Stimulated activated CD4-positive, alpha-beta T cell treated with anti-CD3 and anti-CD28 coated beads, Interleukin-1b, Interleukin-23, amount 100 ng/mL, for 24 hours (primary cell): Measurements from ENCODE around the gene ELOF1.
"Not testable (repeated sequence)": the region's sequence is repeated elsewhere in the genome, so short reads cannot be mapped to it uniquely, and the experiment has no call there.

ENCODE experiments used
- DNase-seq, 4 experiments: peaks; one replicate each; pipeline ENCODE4 v3.0.0-alpha.2; 2020; ENCODE audit warnings: low read depth in 4 of 4, low spot score in 1 of 4

The ELOF1 gene

DNA sequence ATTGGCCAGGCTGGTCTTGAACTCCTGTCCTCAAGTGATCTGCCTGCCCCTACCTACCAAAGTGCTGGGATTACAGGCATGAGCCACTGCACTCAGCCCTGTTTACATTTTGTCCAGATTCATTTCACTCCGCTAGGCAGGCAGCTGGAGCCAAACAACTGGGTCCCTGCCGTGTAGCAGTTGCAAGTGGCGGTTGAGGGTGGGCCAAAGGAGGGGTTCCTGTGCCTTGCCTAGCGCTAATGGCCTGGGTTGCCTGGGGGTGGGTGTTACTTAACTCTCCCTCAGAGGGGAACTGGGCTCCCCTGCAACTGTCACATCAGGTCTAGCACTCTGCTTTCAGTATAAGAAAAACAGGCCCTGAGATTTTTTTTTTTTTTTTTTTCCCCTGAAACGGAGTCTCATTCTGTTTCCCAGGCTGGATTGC lies 11.0 kb upstream of the ELOF1 start:
- DNase-seq = no peak

DNA sequence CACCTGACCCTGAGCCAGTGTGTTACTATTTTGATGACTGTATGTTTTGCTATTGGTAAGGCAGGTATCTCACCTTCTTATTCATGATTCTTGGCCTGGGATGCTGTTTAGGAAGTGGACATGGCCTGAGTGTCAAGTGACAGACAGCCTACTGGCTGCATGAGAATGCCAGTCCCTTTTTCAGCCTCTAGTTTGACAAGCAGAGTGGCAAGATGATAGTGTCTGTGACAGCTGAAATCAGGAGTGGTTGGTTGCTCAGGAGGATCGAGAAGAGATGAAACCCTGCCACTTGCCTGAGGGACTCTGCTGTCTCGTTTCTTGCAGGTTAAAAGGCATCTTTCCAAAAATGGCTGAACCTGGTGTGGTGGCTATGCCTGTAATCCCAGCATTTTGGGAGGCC lies 7.1 kb upstream of the ELOF1 start:
- DNase-seq = no peak

DNA sequence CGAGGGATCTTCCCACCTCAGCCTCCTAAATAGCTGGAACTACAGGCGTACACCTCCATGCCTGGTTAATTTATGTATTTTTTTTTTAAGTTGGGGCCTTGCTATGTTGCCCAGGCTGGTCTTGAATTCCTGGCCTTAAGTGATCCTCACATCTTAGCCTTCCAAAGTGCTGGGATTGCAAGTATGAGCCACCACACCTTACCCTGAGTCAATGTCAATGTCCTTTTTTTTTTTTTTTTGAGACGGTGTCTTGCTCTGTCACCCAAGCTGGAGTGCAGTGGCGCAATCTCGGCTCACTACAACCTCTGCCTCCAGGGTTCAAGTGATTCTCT lies 6.6 kb upstream of the ELOF1 start:
- DNase-seq = not testable (repeated sequence)

DNA sequence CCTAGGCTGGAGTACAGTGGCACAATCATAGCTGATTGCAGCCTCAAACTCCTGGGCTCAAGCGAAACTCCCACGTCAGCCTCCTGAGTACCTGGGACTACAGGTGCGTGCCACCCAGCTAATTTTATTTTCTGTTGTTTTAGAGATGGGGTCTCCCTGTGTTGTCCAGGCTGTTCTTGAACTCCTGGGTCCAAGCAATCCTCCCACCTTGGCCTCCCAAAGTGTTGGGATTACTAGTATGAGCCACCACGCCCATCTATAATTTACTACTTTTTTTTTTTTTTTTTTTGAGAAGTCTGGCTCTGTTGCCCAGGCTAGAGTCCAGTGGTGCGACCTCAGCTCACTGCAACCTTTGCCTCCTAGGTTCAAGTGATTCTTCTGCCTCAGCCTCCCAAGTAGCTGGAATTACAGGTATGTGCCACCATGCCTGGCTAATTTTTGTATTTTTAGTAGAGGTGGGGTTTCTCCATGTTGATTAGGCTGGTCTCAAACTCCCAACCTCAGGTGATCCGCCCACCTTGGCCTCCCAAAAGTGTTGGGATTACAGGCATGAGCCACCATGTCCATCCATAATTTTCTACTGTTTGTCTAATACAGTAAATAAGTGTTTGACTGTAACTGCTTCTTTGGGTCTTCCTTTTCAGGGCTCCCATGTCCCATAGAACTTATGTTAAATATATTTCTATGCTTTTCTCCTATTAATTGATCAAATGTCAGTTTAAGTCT lies 5.2 kb upstream of the ELOF1 start:
- not testable (repeated sequence) for DNase-seq

DNA sequence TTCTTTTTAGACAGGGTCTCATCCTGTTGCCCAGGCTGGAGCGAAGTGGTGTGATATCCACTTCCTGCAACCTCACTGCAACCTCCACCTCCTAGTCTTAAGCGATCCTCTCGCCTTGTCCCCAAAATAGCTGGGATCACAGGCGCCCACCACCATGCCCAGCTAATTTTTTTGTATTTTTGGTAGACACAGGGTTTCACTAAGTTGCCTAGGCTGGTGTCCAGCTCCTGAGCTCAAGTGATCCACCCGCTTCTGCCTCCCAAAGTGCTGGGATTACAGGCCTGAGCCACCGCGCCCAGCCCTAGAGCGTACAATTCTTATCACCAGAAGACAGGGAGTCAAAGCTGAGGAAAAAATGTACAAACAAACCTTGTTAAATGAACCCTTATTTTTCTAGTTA lies 4.5 kb upstream of the ELOF1 start:
- no peak for DNase-seq

DNA sequence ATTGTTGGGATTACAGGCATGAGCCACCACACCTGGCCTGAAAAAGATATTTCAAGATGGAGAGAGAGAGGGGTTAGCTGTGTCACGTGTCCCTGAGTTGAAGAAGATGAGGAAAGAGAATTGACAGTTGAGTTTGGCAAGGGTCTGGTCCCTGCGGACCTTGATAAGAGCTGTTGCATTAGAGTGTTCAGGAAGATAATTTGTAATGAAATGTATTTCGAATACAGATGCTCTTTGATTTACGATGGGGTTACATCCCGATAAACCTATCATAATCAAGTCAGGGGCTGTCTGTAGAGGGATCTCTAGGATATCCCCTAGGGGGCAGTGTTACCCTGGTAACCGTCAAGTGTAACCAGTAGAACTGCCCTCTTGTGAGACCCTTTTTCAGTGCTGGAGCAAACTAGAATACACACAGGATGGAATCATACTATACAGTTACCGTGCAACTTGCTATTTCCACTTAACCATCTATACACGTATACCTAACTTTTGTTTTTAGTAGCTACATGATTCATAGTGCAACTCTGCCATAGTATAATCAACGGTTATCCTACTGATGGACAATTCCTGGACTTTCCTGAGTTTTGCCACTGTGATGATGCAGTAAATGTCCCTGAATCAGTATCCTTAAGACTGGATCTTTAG lies 1.5 kb upstream of the ELOF1 start:
- peak in 1 of 4 experiments; percentile 43 for DNase-seq

DNA sequence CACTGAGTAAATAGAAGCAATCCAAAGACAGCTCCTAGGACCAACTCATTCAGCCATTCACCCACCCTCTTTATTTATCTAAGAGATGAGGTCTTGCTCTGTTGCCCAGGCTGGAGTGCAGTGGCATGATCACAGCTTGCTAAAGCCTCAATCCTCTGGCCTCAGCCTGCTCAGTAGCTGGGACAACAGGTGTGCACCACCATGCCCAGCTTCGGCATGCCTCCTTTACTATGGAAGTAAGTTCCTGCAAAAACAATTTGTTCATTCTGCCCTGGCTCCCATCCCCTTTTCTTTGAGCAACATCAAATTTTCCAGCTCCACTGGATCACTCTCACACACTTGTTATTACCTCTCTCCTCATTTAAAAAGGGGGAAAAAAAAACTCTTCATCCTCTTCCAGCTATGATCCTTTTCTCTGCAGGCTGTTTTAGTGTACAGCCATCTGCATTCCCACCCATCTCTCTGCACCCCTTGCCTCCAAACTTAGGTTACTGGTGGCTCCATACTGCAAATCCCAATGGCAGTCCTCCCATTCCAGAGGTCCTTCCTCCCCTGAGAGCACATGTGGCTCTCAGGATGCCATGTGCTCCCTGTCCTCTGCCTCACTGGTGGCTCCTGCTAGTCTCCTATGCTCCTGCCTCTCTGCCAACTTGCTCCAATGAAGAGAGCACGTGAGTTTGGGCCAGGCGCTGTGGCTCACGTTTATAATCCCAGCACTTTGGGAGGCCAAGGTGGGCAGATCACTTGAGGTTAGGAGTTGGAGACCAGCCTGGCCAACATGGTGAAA lies 2.2 kb downstream of the ELOF1 start:
- DNase-seq = no peak

DNA sequence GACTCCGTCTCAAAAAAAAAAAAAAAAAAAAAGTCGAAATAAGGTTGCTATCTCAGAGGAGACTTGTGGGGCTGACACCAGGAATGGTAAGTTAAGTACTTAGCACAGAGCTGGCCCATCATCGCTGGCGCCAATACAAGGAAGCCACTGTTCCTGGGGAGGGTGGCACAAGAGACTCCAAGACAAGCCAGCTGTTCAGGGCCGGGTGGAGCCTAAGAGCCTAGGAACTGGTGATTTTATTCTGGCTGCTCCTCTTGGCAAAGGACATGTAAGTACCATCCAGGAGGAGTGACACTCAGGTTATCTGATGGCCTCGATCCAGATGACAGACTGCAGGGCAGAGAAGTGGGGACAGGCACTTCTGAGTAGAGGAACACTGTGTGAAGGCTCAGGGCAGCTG lies 3.8 kb downstream of the ELOF1 start:
- DNase-seq = no peak

DNA sequence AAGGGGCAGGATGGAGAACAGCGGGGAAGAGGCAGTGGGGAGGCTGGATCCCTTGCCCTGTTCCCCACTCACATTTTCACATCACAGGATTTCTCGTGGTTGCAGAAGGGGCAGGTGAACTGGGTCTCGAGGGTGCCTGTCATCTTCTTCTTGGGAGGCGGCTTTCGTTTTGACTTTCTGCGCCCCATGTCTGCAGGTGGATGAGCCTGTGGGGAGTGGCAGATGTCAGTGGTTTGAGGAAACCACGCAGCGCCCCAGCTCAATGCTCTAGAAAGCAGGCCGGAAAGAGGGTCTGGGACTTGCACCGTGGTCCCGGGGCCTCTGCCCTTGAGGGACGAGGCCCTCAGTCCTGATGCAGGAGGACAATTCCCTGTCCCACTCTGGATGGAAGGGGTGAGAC lies 4.9 kb downstream of the ELOF1 start:
- DNase-seq = no peak

DNA sequence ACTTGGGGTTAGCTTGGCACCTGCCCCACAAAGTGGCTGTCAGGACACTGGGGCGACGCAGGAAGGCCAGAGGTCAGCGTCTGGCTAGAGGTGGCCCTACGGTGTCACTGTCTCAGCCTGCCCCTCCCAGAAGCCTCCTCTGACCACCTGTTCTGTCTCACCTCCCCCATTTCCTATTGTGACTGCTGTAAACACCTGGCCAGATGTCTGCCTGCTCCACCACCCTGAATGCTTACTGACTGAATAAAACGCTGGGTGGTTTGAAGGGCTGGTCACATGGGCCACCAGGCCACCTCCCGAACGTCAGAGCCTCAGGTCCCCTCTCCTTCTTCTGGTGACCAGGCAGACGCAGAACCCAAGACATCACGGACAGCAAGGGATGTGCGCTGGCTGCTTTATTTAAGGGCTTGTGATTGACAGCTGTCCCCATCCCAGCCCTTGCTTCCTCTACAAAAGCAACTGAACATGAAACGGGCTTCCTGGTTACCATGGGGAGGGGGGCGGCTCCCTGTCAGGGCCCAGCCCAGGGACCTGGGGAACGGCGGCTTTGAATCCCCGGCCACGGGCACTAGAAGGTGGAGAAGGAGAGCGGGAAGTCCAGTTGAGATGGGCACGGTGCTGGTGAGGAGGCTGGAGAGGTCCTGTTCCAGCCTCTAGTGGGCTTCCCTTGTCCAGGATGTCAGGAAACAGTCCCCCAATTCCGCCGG lies 6.2 kb downstream of the ELOF1 start:
- no peak for DNase-seq

DNA sequence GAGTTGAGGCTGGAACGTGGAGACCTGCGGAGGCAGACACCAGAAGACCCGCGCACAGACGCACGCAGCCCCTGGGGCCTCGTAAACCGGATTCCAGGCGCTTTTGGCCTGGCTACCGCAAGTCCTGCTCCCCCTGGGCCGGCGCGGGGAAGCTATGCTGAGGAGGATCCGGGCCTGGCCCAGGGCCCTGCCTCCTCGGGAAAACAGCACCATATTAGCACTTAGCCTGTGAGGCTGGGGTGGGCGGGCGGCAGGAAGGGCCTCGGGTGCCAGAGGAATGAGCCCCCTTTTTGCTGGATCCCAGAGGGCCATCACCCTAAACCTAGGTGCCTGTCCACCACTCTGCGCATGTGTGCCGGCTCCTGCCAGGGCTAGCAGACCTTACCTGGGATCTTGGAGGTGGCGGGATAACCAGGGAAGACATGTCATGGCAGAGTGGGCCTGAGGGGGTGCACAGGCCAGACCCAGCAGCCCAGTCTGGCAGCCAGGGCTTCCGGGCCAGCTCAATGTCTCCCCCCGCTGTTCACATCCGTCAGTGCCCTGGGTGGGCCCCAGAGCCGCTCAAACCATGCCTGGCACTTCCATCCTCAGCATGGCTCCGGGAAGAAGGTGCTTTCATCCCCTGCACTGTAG lies 7.3 kb downstream of the ELOF1 start:
- no peak for DNase-seq

DNA sequence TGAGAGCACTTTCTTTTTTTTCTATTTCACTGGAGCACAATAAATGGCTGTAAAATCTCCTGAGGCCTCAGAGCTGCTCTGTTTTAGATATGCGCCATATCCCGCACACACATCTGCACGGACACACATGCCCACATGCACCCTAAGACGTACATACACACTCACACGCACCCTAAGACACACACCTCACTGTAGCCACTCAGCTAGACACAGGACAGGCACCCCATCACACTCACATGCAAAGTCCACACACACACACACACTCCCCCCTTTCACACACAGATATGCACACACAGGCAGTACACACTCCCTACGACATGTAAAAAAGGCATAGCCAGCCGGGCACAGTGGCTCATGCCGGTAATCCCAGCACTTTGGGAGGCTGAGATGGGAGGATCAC lies 8.8 kb downstream of the ELOF1 start:
- no peak for DNase-seq

DNA sequence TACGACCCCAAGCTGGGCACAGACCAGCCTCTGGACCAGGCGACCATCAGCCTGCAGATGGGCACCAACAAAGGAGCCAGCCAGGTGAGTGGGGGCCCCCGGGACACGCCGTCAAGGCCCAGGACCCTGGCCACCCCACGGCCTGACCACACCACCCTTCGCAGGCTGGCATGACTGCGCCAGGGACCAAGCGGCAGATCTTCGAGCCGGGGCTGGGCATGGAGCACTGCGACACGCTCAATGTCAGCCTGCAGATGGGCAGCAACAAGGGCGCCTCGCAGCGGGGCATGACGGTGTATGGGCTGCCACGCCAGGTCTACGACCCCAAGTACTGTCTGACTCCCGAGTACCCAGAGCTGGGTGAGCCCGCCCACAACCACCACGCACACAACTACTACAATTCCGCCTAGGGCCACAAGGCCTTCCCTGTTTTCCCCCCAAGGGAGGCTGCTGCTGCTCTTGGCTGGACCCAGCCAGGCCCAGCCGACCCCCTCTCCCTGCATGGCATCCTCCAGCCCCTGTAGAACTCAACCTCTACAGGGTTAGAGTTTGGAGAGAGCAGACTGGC lies 9.6 kb downstream of the ELOF1 start:
- DNase-seq = no peak

DNA sequence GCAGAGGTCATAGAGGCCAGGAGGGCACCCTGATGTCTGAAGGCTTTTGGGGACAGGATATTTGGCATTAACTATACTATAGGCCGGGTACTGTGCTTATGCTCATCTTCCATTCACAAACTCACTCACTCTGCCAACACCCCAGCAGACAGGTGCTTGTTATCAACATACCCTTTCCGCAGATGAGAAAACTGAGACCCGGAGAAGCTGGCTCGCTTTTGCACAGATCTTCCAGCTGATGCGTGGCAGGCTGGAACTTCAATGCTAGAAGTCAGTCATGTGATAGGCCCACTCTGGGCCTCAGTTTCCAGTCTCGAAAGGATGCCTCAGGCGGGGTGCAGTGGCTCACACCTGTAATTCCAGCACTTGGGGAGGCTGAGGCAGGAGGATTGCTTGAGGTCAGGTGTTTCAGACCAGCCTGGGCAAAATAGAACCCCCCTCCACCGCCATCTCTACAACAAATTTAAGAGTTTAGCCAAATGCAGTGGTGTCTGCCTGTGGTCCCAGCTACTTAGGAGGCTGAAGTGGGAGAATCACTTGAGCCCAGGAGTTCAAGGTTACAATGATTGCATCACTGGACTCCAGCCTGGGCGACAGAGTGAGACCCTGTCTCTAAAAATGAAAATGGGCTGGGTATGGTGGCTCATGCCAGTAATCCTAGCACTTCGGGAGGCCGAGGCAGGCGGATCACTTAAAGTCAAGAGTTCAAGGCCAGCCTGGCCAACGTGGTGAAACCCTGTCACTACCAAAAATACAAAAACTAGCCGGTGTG lies 10.9 kb downstream of the ELOF1 start:
- DNase-seq = no peak

DNA sequence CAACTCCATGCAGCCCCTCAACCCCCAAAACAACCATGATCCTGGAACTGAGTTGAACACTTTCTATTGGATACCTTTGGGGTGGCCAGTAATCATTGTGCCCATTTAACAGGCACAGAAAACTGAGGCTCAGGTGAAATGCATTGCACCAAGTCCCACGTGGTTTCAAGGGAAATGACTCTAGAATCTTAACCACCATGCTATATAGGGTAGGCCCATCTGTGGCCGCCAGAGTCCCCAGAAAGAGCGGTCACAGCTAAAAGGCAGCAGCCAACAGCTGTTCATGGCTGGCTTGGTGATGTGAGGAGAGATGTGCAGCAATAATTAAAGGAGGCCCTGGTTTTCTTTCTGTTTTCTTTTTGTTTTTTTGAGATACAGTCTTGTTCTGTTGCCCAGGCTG lies 17.8 kb downstream of the ELOF1 start:
- DNase-seq = no peak

DNA sequence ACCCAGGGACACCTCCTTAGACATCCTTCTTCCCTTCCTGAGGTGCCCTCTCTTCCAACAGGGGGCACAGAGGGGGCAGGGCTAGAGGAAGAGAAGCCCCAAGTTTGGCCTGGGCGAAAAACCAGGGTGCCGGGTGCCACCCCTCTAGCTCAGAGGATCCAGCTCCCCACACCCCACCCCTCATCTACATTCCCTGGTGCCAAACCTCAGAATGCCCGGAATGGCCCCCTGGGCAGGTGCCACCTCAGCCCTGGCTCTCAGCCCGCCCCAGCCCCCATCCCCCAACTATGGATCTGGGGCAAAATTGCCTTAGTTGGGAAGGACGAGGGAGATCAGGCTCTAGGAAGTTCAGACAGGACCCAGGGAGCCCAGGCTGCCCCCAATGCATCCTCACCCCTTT lies 18.4 kb downstream of the ELOF1 start:
- no peak for DNase-seq

DNA sequence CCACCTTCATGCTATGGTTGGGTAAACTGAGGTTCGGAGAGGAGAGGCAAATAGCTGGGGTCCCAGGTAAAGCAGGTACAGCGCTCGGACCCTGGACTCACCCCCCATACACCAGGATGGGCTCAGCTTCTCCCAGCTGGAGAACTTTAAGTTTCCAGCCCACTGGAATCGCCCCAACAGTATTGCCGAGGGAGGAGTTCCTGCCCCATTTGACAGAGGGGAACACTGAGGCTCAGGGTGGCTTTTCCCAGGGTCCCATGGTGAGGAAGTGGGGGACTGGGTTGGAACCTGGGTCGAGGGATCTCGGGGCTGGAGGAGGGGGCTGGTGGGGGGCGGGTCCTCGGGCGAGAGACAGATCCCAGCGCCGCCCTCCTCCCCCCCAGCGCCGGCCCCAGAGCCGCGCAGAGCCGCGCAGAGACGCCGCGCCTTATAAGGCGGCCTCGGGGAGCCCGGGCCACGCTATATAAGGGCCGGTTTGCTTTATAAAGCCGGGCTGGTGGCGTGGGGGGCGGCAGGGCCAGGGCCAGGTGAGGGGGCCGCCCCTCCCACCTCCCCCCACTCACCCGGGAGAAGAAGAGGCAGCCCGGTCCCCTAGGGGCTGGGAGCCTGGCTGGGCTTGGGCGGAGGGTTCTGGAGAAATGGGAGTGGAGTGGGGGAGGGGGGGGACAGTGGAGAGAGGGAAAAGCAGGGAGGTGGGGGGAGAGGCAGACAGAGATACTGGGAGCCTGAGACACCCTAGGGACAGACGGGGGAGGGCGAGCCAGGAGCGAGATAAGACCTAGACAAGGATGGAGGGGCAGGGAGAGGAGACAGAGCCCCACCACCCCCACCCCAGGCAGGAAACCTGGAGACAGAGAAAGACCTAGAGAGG lies 19.3 kb downstream of the ELOF1 start:
- no peak for DNase-seq

DNA sequence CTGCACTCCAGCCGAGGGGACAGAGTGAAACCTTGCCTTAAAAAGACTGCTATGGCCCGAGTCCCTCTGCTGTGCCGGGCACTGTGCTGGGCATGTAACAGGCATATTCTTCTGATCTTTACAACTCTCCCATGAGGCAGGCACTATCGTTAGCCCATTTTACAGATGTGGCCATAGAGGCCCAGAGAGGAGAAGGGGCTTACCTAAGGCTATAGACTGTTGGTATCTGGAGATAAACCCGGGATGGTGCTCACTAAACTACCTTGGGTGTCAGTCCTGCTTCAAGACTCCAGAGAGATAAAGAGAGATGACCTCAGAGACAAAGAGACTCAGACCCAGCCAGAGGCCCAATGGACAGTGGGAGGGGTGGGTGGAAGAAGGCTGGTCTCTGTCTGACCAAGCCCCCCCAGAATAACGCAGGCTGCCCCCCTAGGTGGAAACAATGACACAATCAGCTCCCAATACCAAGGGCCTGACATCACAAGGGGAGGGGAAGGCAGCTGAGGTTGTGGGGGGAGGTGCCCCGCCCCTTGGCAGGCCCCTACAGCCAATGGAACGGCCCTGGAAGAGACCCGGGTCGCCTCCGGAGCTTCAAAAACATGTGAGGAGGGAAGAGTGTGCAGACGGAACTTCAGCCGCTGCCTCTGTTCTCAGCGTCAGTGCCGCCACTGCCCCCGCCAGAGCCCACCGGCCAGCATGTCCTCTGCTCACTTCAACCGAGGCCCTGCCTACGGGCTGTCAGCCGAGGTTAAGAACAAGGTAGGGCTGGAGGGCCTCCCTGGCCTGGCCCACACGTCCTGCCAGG lies 20.6 kb downstream of the ELOF1 start, which contains the start of gene CNN1:
TSS of gene CNN1 (plus strand) at position 620 of the 805 bp plus-strand sequence. CDS start at position 697, 77 bp downstream.
- no peak for DNase-seq
